Stimulated activated CD8-positive, alpha-beta memory T cell treated with anti-CD3 and anti-CD28 coated beads, Interleukin-15, amount 100 ng/mL, for 48 hours (primary cell): Measurements from ENCODE around the gene SNX25.
"Not testable (repeated sequence)": the region's sequence is repeated elsewhere in the genome, so short reads cannot be mapped to it uniquely, and the experiment has no call there.

Experiments used
- DNase-seq, 2 donors: peaks; one replicate each; pipeline ENCODE4 v3.0.0-alpha.2; 2020; ENCODE audit warnings: low read depth in 2 of 2

Gene SNX25

GRCh38 chr4:185343726-185344581 is 134.6 kb downstream of the SNX25 start:
- no peak for DNase-seq

GRCh38 chr4:185344743-185345538 is 135.5 kb downstream of the SNX25 start:
- no peak for DNase-seq

- no peak for DNase-seq
Measured at GRCh38 chr4:185346975-185347601, 137.7 kb downstream of the SNX25 start.

- no peak for DNase-seq
Measured at GRCh38 chr4:185351691-185352090, 142.3 kb downstream of the SNX25 start.

- DNase-seq, result no peak
Measured at GRCh38 chr4:185352202-185352601, 142.8 kb downstream of the SNX25 start.

- no peak for DNase-seq
Measured at GRCh38 chr4:185352741-185353140, 143.3 kb downstream of the SNX25 start.

- no peak for DNase-seq
Measured at GRCh38 chr4:185357211-185357610, 147.8 kb downstream of the SNX25 start.

- no peak for DNase-seq
Measured at GRCh38 chr4:185357733-185358440, 148.5 kb downstream of the SNX25 start.

- no peak for DNase-seq
Measured at GRCh38 chr4:185358514-185358913, 149.1 kb downstream of the SNX25 start.

- DNase-seq, result no peak
Measured at GRCh38 chr4:185358959-185359358, 149.6 kb downstream of the SNX25 start.

- DNase-seq, result no peak
Measured at GRCh38 chr4:185359767-185360446, 150.5 kb downstream of the SNX25 start.

GRCh38 chr4:185361872-185362271 is 152.5 kb downstream of the SNX25 start:
- DNase-seq, result no peak

- not testable (repeated sequence) for DNase-seq
Measured at GRCh38 chr4:185362570-185362969, 153.2 kb downstream of the SNX25 start.

GRCh38 chr4:185363251-185363650 is 153.9 kb downstream of the SNX25 start:
- DNase-seq, result no peak

GRCh38 chr4:185364886-185365285 is 155.5 kb downstream of the SNX25 start:
- no peak for DNase-seq

- no peak for DNase-seq
Measured at GRCh38 chr4:185369731-185370130, 160.3 kb downstream of the SNX25 start.

- DNase-seq, result no peak
Measured at GRCh38 chr4:185370268-185370949, 161.0 kb downstream of the SNX25 start.

- no peak for DNase-seq
Measured at GRCh38 chr4:185371702-185372101, 162.3 kb downstream of the SNX25 start.

- no peak for DNase-seq
Measured at GRCh38 chr4:185374027-185374426, 164.6 kb downstream of the SNX25 start.

GRCh38 chr4:185374573-185374972 is 165.2 kb downstream of the SNX25 start:
- no peak for DNase-seq

- DNase-seq, result no peak
Measured at GRCh38 chr4:185378264-185378663, 168.9 kb downstream of the SNX25 start.
